Muscle layer of duodenum (tissue), 2 donors: ENCODE data around the gene TMTC2.
"Not testable (repeated sequence)": the region's sequence is repeated elsewhere in the genome, so short reads cannot be mapped to it uniquely, and the experiment has no call there.

Source experiments
- H3K27ac ChIP-seq: one replicate; pipeline ENCODE4 v1.7.0; 2013; ENCODE audit warnings: mild to moderate bottlenecking, low read length
- H3K27me3 ChIP-seq: one replicate; pipeline ENCODE4 v1.7.0; 2013; ENCODE audit warnings: low read depth, mild to moderate bottlenecking, control low read depth, low read length
- H3K36me3 ChIP-seq, 2 donors: one replicate each; pipeline ENCODE4 v1.7.0; 2013; ENCODE audit warnings: low read length in 2 of 2, control low read depth in 1 of 2, mild to moderate bottlenecking in 1 of 2; ENCODE audit not compliant: insufficient read depth in 2 of 2, control insufficient read depth in 1 of 2
- H3K4me1 ChIP-seq, 2 donors: one replicate each; pipeline ENCODE4 v1.7.0; 2013; ENCODE audit warnings: low read length in 2 of 2, mild to moderate bottlenecking in 2 of 2, control low read depth in 1 of 2, moderate library complexity in 1 of 2; ENCODE audit not compliant: insufficient read depth in 2 of 2, control insufficient read depth in 1 of 2
- H3K4me3 ChIP-seq, 2 donors: one replicate each; pipeline ENCODE4 v1.7.0; 2013; ENCODE audit warnings: low read length in 2 of 2, low read depth in 1 of 2, mild to moderate bottlenecking in 1 of 2
- H3K9me3 ChIP-seq, 2 donors: one replicate each; pipeline ENCODE4 v1.7.0; 2013; ENCODE audit warnings: low read length in 2 of 2, control low read depth in 1 of 2, mild to moderate bottlenecking in 1 of 2; ENCODE audit not compliant: control insufficient read depth in 1 of 2
- donor health status: healthy.

TMTC2 gene

GRCh38 chr12:82793751-82794281, 107.1 kb downstream of the TMTC2 start:
- no peaks in the 10 kb centered on the region for H3K36me3 ChIP-seq
- H3K4me3 ChIP-seq, result no peak overlapping the region
- H3K27me3 ChIP-seq, result no peaks in the 10 kb centered on the region
- H3K4me1 ChIP-seq, result no peaks in the 10 kb centered on the region
- no peaks in the 10 kb centered on the region for H3K9me3 ChIP-seq
- no peak overlapping the region for H3K27ac ChIP-seq

GRCh38 chr12:82797480-82797879, 110.8 kb downstream of the TMTC2 start:
- Histone ChIP-seq H3K36me3 (peaks cover 0 to 4% of the 10 kb centered on the region in 2 donors), H3K27me3 (no peaks in the 10 kb centered on the region), H3K9me3 (no peaks in the 10 kb centered on the region), H3K27ac (no peak overlapping the region), H3K4me1 (no peaks in the 10 kb centered on the region), H3K4me3 (no peak overlapping the region)

- no peaks in the 10 kb centered on the region for H3K27me3 ChIP-seq
- H3K4me3 ChIP-seq, result no peak overlapping the region
- H3K27ac ChIP-seq, result no peak overlapping the region
- no peaks in the 10 kb centered on the region for H3K9me3 ChIP-seq
- H3K36me3 ChIP-seq, result peaks cover 0 to 4% of the 10 kb centered on the region in 2 donors
- H3K4me1 ChIP-seq, result no peaks in the 10 kb centered on the region
Measured at GRCh38 chr12:82800185-82800584, 113.5 kb downstream of the TMTC2 start.

GRCh38 chr12:82801951-82802610, 115.4 kb downstream of the TMTC2 start:
- Histone ChIP-seq H3K9me3 (no peaks in the 10 kb centered on the region), H3K27me3 (no peaks in the 10 kb centered on the region), H3K27ac (no peak overlapping the region), H3K4me3 (no peak overlapping the region), H3K36me3 (peaks cover 0 to 4% of the 10 kb centered on the region in 2 donors), H3K4me1 (no peaks in the 10 kb centered on the region)

GRCh38 chr12:82803201-82803600, 116.5 kb downstream of the TMTC2 start:
- Histone ChIP-seq H3K27me3 (no peaks in the 10 kb centered on the region), H3K27ac (no peak overlapping the region), H3K4me3 (no peak overlapping the region), H3K4me1 (no peaks in the 10 kb centered on the region), H3K36me3 (peaks cover 0 to 4% of the 10 kb centered on the region in 2 donors), H3K9me3 (no peaks in the 10 kb centered on the region)

GRCh38 chr12:82804601-82805000, 117.9 kb downstream of the TMTC2 start:
- H3K27me3 ChIP-seq, result no peaks in the 10 kb centered on the region
- no peak overlapping the region for H3K4me3 ChIP-seq
- no peaks in the 10 kb centered on the region for H3K4me1 ChIP-seq
- no peaks in the 10 kb centered on the region for H3K9me3 ChIP-seq
- H3K27ac ChIP-seq, result no peak overlapping the region
- H3K36me3 ChIP-seq, result peaks cover 0 to 4% of the 10 kb centered on the region in 2 donors

- H3K36me3 ChIP-seq, H3K27ac ChIP-seq, H3K9me3 ChIP-seq, H3K4me3 ChIP-seq, H3K27me3 ChIP-seq, H3K4me1 ChIP-seq: not testable (repeated sequence)
Measured at GRCh38 chr12:82805004-82805403, 118.3 kb downstream of the TMTC2 start.

- Histone ChIP-seq H3K27me3 (no peaks in the 10 kb centered on the region), H3K4me3 (no peak overlapping the region), H3K36me3 (peaks cover 0 to 3% of the 10 kb centered on the region in 2 donors), H3K9me3 (no peaks in the 10 kb centered on the region), H3K27ac (no peak overlapping the region), H3K4me1 (no peaks in the 10 kb centered on the region)
Measured at GRCh38 chr12:82805812-82806497, 119.2 kb downstream of the TMTC2 start.

- Histone ChIP-seq H3K9me3 (no peaks in the 10 kb centered on the region), H3K4me3 (no peak overlapping the region), H3K27ac (no peak overlapping the region), H3K27me3 (no peaks in the 10 kb centered on the region), H3K4me1 (no peaks in the 10 kb centered on the region), H3K36me3 (no peaks in the 10 kb centered on the region)
Measured at GRCh38 chr12:82807132-82807737, 120.5 kb downstream of the TMTC2 start.

- no peaks in the 10 kb centered on the region for H3K4me1 ChIP-seq
- H3K27ac ChIP-seq, result no peak overlapping the region
- H3K4me3 ChIP-seq, result no peak overlapping the region
- no peaks in the 10 kb centered on the region for H3K9me3 ChIP-seq
- no peaks in the 10 kb centered on the region for H3K36me3 ChIP-seq
- H3K27me3 ChIP-seq, result no peaks in the 10 kb centered on the region
Measured at GRCh38 chr12:82810568-82810967, 123.9 kb downstream of the TMTC2 start.

GRCh38 chr12:82817368-82817767, 130.7 kb downstream of the TMTC2 start:
- H3K36me3 ChIP-seq, result no peaks in the 10 kb centered on the region
- H3K4me3 ChIP-seq, result no peak overlapping the region
- H3K4me1 ChIP-seq, result no peaks in the 10 kb centered on the region
- no peak overlapping the region for H3K27ac ChIP-seq
- no peaks in the 10 kb centered on the region for H3K27me3 ChIP-seq
- no peaks in the 10 kb centered on the region for H3K9me3 ChIP-seq
